ENCODE measurements around the gene MTMR6.
"Not testable (repeated sequence)": the region's sequence is repeated elsewhere in the genome, so short reads cannot be mapped to it uniquely, and the experiment has no call there.

The MTMR6 gene

GRCh38 chr13:25286969-25287961, at the start of gene MTMR6:
Gene MTMR6, minus strand, starts transcription at chr13:25287488. Its CDS starts 241 bp downstream, at chr13:25287247.
- peak; percentile 92 for DNase-seq

GRCh38 chr13:25335856-25336255, 48.6 kb upstream of the MTMR6 start:
- DNase-seq = no peak

- no peak for DNase-seq
Observed at GRCh38 chr13:25330541-25330940, 43.3 kb upstream of the MTMR6 start.

- no peak for DNase-seq
Observed at GRCh38 chr13:25329706-25330105, 42.4 kb upstream of the MTMR6 start.

GRCh38 chr13:25324100-25324499, 36.8 kb upstream of the MTMR6 start:
- no peak for DNase-seq

- no peak for DNase-seq
Observed at GRCh38 chr13:25319771-25320170, 32.5 kb upstream of the MTMR6 start.

GRCh38 chr13:25318946-25319345, 31.7 kb upstream of the MTMR6 start:
- not testable (repeated sequence) for DNase-seq

- no peak for DNase-seq
Observed at GRCh38 chr13:25310891-25311290, 23.6 kb upstream of the MTMR6 start.

GRCh38 chr13:25306671-25307464, 19.6 kb upstream of the MTMR6 start:
- no peak for DNase-seq

GRCh38 chr13:25302121-25302520, 14.8 kb upstream of the MTMR6 start:
- no peak for DNase-seq

- peak; percentile 93 for DNase-seq
Observed at GRCh38 chr13:25301347-25302113, 14.2 kb upstream of the MTMR6 start, which contains the start of gene NUP58. Gene NUP58, plus strand, starts transcription at chr13:25301625. Its CDS starts 149 bp downstream, at chr13:25301774.

- DNase-seq = peak; percentile 21
Observed at GRCh38 chr13:25300861-25301346, 13.6 kb upstream of the MTMR6 start.

- DNase-seq = no peak
Observed at GRCh38 chr13:25295701-25296100, 8.4 kb upstream of the MTMR6 start.

- no peak for DNase-seq
Observed at GRCh38 chr13:25295228-25295627, 7.9 kb upstream of the MTMR6 start.

- DNase-seq = no peak
Observed at GRCh38 chr13:25292301-25292700, 5.0 kb upstream of the MTMR6 start.

GRCh38 chr13:25291691-25292090, 4.4 kb upstream of the MTMR6 start:
- DNase-seq = no peak

- no peak for DNase-seq
Observed at GRCh38 chr13:25288966-25289365, 1.7 kb upstream of the MTMR6 start.

- no peak for DNase-seq
Observed at GRCh38 chr13:25286308-25286968, 850 bp downstream of the MTMR6 start.

GRCh38 chr13:25281935-25282332, 5.4 kb downstream of the MTMR6 start:
- DNase-seq = no peak

- no peak for DNase-seq
Observed at GRCh38 chr13:25281193-25281934, 5.9 kb downstream of the MTMR6 start.

GRCh38 chr13:25280396-25280795, 6.9 kb downstream of the MTMR6 start:
- no peak for DNase-seq
